Effector CD8-positive, alpha-beta T cell (primary cell): ENCODE measurements around the gene TBX2.
"Not testable (repeated sequence)": the region's sequence is repeated elsewhere in the genome, so short reads cannot be mapped to it uniquely, and the experiment has no call there.

ENCODE experiments used
- DNase-seq: peaks from one replicate; lab custom pipeline; 2025; lab: John Stamatoyannopoulos, UW

The TBX2 gene

DNA sequence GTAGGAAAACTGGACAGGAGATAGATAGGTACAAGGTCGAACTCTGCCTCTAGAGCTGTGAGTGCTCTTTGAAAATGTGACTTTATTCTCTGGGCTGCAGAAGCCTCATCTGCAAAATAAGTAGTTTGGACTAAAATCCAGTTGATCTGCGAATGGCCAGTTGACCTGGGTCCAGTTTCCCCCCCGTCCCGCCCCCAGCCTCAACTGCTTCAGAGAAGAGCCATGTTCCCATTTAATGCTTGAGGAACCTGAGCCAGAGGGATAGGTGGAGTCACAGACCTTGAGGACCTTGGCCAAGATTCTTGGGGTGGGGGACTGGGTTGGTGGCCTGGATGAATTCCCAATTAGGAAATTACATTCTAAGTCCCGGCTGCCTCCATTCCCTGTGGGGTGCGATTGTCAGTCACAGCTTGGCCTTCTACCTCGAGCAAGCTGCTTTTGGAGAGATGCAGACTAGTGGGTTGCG lies 14.1 kb downstream of the TBX2 start:
- no peak for DNase-seq

DNA sequence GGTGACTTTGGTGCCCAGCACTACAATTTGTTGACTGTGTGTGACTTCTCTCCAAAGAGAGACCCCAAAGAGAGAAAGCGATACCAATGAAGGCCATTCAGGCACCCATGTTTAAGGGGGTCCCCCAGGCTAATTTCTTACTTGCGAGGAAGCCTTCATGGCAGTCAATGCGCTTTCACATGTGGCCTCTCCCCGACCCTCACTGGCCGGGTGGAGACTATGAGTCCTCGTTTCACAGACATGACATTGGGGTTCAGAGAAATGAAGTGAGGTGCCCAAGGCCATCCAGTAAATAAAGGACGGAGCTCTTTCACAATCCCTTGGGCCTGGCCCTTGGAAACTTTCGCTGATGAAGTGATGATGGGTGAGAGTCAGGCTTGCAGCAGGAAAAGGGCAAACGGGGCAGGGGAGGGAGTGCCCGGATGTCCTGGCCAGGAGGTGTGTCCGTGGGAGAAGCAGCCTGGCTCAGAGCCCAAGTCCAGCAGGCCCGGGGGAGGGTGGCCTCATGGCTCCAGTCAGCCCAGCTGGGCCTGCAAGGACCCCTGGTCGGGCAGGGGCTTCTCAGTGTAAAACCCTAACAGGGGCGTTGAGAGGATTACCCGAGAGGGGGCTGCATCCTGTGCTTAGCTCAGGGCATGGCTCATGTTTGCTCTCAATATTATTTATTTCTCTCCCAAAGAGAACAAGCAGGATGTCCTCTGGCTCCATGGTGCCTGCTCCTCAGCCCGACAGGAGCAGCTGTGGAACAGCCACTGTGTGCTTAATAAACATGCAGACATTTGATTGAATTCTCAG lies 14.7 kb downstream of the TBX2 start:
- DNase-seq: no peak

- DNase-seq: no peak
Observed at GRCh38 chr17:61414936-61415251, 15.3 kb downstream of the TBX2 start.

DNA sequence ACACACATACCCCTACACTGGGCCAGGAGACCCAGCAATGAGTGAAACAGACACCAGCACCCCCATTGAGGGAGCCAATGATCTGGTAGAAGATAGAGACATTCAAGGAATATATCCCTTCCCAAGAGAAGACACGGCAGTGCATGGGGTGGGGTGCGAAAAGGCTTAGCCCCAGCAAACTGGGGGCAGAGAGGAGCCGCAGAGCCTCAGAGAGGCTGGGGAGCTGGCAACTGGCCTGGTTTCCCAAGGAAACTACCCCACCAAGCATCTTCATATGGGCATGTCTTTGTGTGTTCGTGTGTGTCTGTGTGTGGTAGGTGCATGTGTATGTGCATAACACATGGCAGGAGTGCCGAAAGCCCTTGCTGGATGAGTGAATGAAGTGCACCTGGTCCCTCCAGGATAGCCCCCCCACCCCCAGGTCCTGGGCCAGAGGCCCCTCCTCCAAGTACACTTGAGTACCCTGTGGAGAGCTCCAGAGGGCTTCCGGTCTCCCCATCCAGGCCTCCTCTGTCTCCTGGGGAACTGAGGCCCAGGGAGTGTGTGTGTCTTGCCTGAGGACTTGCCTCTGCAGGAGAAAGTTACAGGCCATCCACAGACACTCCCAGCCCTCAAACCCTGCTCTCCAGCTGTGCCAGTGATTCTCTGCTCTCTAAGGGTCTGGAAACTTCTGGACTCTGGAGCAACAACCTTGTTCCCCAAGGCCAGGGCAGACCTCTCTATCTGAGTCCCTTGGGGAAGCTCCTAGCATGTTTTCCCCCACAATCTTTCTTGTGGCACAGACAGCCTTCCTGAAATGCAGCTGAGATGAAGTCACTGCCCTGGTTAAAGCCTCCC lies 15.9 kb downstream of the TBX2 start:
- no peak for DNase-seq

- no peak for DNase-seq
Observed at GRCh38 chr17:61416211-61416539, 16.5 kb downstream of the TBX2 start.

DNA sequence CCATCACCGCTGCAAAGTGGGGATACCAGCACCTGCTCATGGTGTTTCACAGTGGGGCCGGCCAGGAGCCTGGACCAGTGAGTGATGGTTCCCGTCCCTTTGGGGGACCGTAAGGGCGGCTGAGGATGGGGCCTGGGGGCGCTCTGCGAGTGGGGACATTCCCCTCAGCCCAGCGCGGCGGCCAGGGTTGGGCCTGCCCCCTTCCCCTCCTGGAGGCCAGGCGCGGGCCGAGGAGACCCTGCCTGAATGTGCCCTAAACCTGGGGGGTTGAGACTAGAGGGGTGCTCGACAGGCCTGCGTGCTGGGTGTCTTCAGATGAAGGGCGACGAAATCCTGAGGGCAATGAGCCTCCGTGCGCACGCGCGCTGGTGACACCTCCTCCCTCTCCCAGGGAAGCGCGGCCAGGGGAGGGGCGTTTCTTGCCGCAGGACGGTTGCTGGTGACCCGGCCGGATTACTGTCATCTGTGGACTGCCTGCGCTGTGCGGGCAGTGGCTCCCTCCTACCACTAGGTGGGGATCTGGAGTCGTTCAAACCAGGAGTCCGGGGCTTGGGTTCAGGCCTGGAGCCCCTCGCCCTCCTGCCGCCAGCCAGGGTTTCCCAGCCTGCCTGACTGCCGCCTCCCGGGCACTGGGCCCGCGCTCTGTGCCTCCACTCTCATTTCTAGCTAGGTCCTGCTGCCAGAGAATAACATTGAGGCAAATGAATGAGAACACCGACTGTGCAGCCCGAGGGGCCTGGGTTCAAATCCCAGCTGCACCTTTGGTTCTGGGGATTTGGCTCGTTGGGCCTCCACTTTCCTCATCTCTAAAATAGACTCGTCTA lies 17.1 kb downstream of the TBX2 start:
- DNase-seq: peak; percentile 43

DNA sequence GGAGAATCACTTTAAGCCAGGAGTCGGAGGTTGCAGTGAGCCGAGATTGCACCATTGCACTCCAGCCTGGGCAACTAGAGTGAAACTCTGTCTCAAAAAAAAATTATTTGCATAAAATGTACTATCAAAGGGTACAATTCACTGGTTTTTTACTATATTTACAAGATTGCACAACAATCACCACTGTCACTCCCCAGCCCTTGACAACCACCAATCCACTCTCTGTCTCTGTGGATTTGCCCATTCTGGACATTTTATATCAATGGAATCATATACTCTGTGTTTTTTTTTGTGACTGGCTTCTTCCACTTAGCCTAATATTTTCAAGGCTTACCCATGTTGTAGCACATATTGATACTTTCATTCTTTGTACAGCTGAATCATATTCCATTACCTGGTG lies 18.8 kb downstream of the TBX2 start:
- no peak for DNase-seq

DNA sequence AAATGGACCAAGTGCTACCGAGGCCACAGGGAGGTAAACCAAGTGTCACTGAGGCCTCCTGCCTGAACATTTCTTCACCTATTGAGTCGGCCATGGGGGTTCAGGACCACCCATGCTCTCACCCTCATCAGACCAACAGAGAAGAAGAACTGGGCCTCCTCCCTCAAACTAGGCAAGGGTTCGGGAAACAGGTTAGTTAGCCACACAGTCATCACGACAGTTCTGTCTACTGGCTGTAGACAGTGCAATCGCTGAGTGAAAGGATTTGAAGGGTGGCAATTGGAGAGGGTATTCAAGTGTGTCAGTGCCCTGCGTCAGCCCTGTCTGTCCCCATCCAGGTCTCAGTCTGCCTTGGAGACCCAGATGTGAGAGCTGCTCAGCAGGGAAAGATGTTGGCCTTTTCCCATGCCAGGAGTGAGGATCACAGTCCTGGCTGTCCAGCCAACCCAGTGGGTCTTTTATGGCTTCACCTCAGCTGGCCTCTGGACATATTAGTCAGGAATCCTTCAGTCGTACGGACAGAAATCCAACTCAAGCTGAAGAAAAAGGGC lies 19.9 kb downstream of the TBX2 start:
- no peak for DNase-seq

GRCh38 chr17:61420052-61420451 lies 20.4 kb downstream of the TBX2 start:
- DNase-seq: no peak

- no peak for DNase-seq
Observed at GRCh38 chr17:61420745-61421398, 21.2 kb downstream of the TBX2 start.

DNA sequence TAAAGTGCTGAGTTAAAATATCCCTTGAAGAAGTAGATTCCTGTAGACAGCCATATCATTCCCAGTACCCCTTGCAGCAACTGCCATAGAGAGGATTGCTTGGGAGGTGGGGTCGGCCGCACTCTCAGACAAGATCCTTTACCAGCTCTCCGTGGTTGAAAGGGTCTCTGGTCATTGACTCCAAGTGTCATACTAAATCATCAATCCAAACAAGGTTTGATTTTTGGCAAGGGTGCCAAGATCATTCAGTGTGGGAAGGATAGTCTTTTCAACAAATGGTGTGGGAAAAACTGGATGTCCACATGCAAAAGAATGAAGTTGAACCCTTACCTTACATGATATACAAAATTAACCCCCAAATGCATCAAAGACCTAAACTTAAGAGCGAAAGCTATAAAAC lies 21.8 kb downstream of the TBX2 start:
- DNase-seq: no peak

- no peak for DNase-seq
Observed at GRCh38 chr17:61422116-61422799, 22.6 kb downstream of the TBX2 start.

- DNase-seq: no peak
Observed at GRCh38 chr17:61422869-61423268, 23.2 kb downstream of the TBX2 start.

DNA sequence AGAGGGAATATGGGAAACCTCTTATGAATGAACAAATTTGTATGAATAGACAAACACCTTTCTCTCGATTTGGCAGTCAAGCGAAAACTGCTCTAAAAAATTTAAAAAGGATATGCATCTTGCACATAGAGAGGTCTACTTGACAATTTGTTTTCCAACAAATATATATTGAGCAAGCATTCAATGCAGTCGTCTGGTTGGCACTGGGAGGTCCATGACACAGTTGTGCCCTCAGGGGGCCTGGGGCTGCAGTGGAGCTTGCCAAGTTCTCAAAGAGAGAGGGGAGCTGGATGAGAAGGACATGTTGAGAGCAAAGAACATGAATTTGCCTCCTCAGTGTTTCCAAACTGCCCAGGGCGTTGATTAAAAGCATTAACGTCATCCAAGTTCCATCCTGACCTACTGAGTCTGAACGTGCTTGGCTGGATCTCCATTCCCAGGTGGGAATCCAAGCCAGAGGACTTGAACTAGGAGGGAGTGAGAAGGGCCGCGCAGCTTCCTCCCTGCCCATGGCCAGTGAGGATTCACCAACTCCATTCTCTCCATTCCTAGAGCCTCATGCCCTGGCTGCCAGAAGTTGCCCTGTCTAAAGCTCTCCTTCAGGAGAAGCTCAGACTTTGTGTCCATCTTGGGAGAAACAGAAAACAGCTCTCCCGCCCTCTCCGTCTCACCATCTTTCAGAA lies 24.5 kb downstream of the TBX2 start:
- no peak for DNase-seq

- no peak for DNase-seq
Observed at GRCh38 chr17:61425682-61426481, 26.2 kb downstream of the TBX2 start.

DNA sequence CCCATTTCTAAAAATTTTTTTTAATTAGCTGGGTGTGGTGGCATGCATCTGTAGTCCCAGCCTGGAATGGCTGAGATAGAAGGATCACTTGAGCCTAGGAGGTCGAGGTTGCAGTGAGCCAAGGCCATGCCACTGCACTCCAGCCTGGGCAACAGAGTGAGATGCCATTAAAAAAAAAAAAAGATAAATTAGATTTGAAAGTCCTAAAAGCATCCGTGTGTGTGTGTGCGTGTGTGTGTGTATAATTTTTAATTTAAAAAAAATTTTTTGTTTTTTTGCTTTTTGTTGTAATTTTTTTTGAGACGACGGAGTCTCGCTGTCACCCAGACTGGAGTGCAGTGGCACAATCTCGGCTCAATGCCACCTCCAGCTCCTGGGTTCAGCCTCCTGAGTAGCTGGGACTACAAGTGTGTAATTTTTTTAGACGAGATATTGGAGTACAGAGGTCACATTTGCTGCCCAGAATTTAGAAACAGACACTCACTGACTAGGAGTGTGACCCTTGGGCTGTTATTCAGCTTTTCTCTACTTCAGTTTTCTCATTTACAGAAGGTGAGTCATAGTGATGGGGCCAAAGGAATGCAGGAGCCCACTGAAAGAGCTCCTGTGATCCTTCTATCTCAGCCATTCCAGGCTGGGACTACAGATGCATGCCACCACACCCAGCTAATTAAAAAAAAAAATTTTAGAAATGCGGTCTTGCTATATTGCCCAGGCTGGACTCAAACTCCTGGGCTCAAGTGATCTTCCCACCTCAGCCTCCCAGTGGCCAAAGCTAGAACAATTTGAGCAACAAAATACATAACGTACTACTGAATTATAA lies 27.1 kb downstream of the TBX2 start:
- no peak for DNase-seq

DNA sequence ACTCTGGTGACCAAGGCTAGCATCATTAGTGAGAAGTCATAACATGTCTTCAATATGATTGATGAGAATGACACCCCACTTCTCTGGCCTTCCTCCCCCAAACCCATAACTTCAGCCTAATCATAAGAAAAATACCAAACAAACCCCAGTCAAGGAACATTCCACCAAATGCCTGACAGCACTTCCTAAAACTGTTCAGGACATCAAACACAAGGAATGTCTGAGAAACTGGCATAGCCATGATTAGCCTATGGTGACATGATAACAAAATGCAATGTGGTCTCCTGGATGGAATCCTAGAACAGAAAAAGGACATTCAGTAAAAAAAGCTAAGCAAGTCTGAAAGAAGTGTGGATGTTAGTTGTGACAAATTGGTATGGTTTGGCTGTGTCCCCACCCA lies 27.9 kb downstream of the TBX2 start:
- no peak for DNase-seq

GRCh38 chr17:61429274-61429673 lies 29.6 kb downstream of the TBX2 start:
- no peak for DNase-seq

DNA sequence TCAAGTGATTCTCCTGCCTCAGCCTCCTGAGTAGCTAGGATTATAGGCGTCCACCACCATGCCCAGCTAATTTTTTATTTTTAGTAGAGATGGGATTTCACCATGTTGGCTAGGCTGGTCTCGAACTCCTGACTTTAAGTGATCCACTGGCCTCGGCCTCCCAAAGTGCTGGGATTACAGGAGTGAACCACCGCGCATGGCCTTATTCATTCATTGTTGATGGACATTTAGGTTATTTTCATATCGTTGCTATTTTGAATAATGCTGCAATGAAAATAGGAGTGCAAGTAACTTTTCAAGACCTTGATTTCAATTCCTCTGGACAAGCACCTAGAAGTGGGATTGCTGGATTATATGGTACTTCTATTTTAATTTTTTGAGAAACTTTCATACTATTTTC lies 30.2 kb downstream of the TBX2 start:
- DNase-seq: not testable (repeated sequence)
